EL (cell line): ENCODE data around the gene SSR1.

ENCODE experiments used
- DNase-seq: peaks from one replicate; pipeline ENCODE4 v3.0.0-alpha.2; 2016

The SSR1 gene

DNA sequence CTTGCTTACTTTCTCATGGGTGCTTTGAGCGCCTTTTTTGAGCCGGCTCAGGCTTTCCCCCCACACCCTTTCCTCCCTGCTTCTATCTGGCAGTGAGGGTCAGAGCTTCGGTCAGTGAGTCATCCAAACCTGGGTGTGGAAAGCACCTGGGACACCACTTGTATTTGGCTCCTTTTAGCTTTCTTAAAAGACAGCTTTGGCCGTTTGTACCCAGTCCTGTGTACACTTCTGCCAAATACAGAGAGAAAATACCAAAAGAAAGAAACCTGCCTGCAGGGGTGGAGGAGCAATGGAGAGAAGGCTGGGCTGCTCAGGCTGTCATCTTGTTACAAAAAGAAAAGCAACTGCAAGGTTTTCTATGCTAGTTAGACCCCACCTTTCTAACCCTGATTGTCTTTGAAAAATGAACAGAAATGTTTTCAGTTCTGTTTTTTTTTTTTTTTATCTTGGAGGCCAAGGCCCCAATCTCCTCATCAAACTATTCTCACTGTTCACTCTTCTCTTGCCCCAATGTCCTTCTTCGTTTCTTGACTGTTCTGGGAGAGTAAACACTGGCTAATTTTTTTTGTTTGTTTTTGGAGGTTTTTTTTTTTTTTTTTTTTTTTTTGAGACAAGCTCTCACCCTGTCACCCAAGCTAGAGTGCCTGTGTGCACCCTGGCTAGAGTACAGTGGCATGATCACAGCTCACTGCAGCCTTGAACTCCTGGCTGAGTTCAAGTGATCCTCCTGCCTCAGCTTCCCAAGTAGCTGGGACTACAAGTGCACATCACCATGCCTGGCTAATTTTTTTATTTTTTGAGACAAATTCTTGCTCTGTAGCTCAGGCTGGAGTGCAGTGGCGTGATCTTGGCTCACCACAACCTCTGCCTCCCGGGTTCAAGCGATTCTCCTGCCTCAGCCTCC, 76.4 kb downstream of the SSR1 start:
- no peak for DNase-seq

DNA sequence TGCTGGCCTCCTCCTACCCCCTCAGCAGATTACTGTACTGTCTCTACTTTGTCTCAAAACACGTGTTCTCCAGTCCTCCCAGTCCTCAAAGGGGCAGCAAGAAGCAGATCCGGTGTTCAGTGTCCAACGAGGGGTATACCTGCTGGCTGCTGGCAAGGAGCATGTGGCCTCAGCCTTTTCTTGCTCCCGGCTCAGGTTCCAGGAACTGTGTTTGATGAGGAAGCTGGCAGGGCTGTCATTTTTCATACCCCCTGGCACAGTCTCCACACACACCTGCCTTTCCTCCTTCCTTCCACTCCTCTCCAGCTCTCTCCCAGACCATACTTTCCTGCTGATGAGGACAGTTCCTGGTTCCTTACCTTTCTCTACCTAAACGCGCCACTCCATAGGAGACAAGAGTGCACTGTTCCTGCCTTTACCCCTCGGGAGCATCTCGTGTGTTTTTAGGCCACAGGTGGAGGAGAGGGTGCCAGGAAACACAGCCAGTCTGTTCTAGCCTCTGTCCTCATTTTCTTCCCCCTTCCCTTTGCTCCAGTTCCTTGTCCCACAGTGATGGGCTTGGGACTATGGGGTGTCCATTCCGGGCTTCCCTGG, 77.2 kb downstream of the SSR1 start:
- no peak for DNase-seq

DNA sequence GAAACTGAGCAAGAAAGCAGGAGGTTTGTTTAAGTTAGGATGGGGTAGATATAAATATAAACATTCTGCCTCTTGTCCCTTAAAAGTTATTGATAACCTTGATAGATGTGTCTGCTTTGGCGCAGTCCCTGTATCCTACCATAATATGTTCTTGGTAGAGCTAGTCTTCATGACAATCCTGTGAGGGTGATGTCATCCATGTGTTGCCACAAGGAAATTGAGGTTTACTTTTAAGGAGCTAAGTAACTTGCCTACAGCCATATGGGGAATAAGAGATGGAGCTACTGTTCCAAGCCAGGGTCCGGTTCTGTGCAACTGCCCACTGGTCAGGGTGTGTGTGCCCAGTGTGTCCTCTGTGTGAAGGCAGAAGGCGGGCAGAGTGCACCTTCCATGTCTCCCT, 78.5 kb downstream of the SSR1 start:
- no peak for DNase-seq

DNA sequence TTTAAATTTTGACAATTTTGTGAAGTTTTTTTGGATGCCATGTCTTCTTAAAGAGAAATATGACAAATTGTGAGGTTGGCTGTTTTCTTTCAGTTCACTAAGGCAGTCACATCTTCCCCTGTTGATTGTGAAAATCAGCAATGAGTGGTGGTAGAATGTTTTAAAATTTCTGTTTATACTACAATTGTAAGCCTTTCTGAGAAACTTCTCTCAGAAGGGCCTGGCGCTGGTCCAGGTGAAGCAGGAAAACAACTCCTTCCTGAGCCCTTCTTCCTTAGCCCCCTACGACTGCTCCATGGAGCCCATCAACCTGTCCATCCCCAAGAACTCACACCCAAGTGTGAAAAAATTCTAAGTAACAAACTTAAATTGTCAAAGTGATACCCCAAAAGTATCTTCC, 80.6 kb downstream of the SSR1 start:
- DNase-seq = no peak

DNA sequence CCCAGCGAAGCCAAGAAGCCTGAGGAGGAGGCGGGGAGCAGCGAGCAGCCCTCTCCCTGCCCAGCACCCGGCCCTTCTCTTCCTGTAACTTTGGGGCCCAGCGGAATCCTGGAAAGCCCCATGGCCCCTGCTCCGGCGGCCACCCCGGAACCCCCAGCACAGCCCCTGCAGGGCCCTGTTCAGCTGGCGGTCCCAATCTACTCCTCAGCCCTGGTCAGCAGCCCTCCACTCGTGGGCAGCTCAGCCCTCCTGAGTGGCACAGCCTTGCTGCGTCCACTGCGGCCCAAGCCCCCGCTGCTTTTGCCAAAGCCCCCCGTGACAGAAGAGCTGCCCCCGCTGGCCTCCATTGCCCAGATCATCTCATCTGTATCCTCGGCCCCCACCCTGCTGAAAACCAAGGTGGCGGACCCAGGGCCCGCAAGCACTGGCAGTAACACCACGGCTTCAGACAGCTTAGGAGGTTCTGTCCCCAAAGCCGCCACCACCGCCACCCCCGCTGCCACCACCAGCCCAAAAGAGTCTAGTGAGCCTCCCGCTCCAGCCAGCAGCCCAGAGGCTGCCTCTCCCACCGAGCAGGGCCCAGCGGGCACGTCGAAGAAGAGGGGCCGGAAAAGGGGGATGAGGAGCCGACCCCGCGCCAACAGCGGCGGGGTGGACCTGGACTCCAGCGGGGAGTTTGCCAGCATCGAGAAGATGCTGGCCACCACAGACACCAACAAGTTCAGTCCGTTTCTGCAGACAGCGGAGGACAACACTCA, 81.9 kb downstream of the SSR1 start:
- no peak for DNase-seq

DNA sequence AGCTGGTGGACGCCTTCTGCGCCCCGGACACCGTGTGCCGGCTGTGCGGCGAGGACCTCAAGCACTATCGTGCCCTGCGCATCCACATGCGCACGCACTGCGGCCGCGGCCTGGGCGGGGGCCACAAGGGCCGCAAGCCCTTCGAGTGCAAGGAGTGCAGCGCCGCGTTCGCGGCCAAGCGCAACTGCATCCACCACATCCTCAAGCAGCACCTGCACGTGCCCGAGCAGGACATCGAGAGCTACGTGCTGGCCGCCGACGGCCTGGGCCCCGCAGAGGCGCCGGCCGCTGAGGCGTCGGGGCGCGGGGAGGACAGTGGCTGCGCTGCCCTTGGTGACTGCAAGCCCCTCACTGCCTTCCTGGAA, 82.7 kb downstream of the SSR1 start:
- no peak for DNase-seq

DNA sequence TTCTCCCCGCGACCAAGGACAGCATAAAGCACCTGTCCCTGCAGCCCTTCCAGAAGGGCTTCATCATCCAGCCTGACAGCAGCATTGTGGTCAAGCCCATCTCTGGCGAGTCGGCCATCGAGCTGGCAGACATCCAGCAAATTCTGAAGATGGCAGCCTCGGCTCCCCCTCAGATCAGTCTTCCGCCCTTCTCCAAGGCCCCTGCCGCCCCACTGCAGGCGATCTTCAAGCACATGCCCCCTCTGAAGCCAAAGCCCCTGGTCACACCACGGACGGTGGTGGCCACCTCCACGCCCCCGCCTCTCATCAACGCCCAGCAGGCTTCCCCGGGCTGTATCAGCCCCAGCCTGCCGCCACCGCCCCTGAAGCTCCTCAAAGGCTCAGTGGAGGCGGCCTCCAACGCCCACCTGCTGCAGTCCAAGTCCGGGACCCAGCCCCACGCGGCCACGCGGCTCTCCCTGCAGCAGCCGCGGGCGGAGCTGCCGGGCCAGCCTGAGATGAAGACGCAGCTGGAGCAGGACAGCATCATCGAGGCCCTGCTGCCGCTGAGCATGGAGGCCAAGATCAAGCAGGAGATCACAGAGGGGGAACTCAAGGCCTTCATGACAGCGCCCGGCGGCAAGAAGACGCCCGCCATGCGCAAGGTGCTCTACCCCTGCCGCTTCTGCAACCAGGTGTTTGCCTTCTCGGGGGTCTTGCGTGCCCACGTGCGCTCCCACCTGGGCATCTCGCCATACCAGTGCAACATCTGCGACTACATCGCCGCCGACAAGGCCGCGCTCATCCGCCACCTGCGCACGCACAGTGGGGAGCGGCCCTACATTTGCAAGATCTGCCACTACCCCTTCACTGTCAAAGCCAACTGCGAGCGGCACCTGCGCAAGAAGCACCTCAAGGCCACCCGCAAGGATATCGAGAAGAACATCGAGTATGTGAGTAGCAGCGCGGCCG, 83.3 kb downstream of the SSR1 start:
- no peak for DNase-seq

DNA sequence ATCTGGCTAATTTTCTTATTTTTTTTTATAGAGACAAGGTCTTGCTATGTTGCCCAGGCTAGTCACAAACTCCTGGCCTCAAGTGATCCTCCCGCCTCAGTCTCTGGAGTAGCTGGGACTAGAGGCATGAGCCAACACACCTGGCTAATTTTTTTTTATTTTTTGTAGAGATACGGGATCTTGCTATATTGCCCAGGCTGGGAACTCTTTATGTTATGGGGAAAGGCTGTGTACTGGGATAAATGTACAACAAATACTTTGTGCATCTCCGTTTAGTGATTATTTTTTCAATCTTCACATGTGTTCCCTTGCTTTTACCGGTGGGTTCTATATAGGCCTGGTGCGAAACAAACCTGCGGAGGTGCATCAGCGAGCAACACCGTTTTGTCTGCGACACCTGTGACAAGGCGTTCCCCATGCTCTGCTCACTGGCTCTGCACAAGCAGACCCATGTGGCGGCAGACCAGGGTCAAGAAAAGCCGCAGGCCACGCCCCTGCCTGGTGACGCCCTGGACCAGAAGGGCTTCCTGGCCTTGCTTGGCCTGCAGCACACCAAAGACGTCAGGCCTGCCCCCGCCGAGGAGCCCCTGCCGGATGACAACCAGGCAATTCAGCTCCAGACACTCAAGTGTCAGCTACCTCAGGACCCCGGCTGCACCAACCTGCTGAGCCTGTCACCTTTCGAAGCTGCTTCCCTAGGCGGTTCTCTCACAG, 84.2 kb downstream of the SSR1 start:
- no peak for DNase-seq

DNA sequence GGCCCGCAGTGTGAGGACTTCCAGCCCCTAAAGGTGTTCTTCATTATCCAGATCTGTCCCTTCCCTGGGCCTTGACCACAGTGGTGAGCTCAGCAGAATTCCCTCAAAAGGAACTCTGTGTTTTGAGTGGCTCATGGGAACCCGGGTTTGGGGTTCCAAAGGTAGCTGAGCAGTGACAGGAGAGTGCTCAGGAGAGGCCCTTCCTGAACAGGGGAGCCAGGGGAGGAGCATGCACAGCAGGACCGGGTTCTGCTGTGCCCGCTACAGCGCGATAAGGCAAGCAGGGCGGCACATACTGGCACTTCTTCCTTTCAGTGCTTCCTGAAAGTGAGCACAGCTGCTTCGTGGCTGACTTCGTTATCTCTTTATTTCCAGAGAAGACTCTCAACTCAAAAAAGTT, 88.3 kb downstream of the SSR1 start:
- DNase-seq = no peak

DNA sequence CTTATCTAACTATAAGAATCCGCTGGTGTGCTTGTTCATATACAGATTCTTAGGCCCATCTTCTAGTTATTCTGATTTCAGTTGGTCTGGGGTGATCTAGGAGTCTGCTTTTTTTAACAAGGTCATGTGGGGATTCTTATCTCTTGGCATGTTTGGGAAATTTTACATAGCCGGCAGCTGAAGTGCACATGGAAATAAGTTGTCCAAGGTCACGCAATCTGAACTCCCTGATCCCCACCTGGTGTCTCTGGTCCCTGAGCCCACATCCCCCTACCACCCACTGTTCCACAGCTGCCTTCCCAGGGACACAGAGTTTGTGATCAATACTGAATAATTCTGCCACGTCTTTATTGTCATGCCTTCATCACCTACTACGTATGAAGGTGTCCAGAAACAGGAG, 90.8 kb downstream of the SSR1 start:
- no peak for DNase-seq

DNA sequence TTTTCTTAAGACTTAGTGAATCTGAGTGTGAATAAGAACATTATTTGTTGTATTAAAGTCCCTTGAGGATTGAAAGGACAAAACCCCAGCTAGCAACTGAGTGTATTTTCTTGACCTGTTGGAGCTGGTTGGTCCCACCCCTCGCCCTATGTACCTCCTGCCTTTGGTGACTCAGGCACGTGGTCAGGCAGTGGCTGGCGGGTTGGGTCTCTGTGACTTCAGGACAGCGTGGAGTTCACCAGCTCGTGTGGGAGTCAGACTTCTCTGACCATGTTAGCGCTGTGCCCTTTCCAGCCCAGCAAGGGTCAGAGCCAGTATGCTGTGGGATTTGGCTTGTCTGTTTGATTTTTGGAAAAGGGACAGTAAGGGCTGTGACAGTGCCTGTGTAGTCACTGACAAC, 93.7 kb downstream of the SSR1 start:
- peak; percentile 48 for DNase-seq

DNA sequence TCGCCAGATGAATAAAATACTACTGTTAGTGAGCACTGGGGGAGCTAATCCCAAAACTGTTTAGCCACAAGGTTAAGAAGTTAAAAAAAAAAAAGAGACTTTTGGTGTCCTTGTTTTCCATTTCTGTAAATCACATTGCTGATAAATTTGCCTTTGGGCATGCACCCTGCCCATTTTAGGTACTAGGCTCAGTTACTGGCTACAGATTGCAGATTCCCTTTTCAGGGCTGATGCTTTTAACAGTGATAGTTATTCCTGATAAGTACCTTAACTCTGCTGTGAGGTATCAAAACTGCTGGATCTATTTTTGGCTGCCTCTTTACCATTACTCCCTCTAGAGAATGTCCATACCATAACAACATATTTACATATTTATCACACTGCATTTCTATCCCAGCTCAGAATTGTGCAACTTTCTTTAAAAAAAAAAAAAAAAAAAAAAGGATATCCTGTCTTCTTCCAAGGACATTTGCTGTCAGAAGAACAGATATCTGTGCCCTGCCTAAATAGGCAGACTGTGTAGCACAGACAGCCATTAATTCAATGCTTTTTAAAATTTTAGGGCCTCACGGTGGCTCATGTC, 94.5 kb downstream of the SSR1 start:
- DNase-seq = no peak
